Dendritic cell treated with granulocyte-macrophage colony-stimulating factor and Interleukin-4, amounts not matched to agents 40 ng/mL and 50 ng/mL, for 4 days (primary cell): ENCODE results near the gene RPS4Y2.

Experiments used
- H3K27ac Mint-ChIP-seq: one replicate; pipeline ENCODE4 v1.8.0; 2022; ENCODE audit warnings: mild to moderate bottlenecking, mixed read lengths
- H3K27me3 Mint-ChIP-seq: one replicate; pipeline ENCODE4 v1.8.0; 2022; ENCODE audit warnings: mild to moderate bottlenecking, mixed read lengths
- H3K36me3 Mint-ChIP-seq: one replicate; pipeline ENCODE4 v1.8.0; 2022; ENCODE audit warnings: low read depth, mixed read lengths
- H3K4me1 Mint-ChIP-seq: one replicate; pipeline ENCODE4 v1.8.0; 2022; ENCODE audit warnings: low read depth, mixed read lengths
- H3K4me3 Mint-ChIP-seq: one replicate; pipeline ENCODE4 v1.8.0; 2022; ENCODE audit warnings: mild to moderate bottlenecking, moderate library complexity, mixed read lengths
- H3K9me3 Mint-ChIP-seq: one replicate; pipeline ENCODE4 v1.8.0; 2022; ENCODE audit warnings: mixed read lengths
- intact Hi-C: fragments of 100-400 bp; cut with micrococcal nuclease; formaldehyde crosslinking; loops from one replicate; pipeline ENCODE4 v1.15.0; 2022

The RPS4Y2 gene

DNA sequence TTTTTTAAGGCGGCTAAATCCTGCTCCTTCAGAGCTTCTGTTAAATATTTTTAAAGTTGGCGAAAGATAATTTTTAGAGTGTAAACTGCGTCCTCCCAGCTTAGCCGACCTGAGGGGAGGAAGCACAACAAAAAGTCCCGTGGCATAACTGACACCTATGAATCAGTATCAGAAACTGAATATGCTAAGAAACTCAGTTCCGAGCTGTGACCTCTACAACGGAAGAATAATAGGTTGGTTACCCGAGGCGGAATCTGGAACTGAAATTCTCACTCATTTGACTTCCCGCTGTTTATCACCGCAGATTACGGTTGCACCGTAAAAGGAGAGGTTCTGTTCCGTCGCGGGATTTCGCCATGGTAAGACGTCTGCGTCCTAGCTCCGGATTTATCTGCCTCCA, at the start of gene RPS4Y2:
TSS of gene RPS4Y2 (plus strand) at position 301 of the 400 bp plus-strand sequence. CDS start at position 357, 56 bp downstream.
- no peak within 1 kb of the TSS for H3K4me3 Mint-ChIP-seq
- peaks cover 8% of the 10 kb centered on the region for H3K9me3 Mint-ChIP-seq
- H3K36me3 Mint-ChIP-seq = no peaks in the 10 kb centered on the region
- no peaks in the 10 kb centered on the region for H3K4me1 Mint-ChIP-seq
- no peak within 1 kb of the TSS for H3K27ac Mint-ChIP-seq
- intact Hi-C loops = no loop called here
- H3K27me3 Mint-ChIP-seq = no peaks in the 10 kb centered on the region

DNA sequence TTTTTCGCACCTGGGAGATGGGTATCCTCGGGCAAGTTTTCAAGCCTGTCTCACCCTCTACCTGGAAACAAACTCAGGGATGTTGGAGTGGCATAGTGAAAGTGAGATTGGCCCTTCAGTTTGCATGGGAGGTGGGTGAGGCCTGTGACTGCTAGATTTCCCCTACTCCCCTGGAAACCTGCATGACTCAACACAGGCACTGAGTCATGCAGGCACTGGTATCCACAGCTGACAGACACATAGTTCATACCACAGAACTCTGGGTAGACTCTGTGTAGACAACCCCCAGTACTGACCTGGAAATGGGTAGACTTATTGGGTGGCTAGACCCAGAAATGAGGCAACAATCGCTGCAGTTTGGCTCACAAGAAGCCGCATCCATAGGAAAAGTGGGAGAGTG, 41.5 kb upstream of the RPS4Y2 start:
- intact Hi-C loops = no loop called here
- H3K4me3 Mint-ChIP-seq = no peak overlapping the region
- no peak overlapping the region for H3K27ac Mint-ChIP-seq
- no peaks in the 10 kb centered on the region for H3K4me1 Mint-ChIP-seq
- H3K9me3 Mint-ChIP-seq = peaks cover 9% of the 10 kb centered on the region
- H3K36me3 Mint-ChIP-seq = no peaks in the 10 kb centered on the region
- H3K27me3 Mint-ChIP-seq = no peaks in the 10 kb centered on the region

GRCh38 chrY:20726184-20726907, 29.6 kb upstream of the RPS4Y2 start:
- no peaks in the 10 kb centered on the region for H3K4me1 Mint-ChIP-seq
- H3K27ac Mint-ChIP-seq = no peak overlapping the region
- no peaks in the 10 kb centered on the region for H3K36me3 Mint-ChIP-seq
- no peak overlapping the region for H3K4me3 Mint-ChIP-seq
- H3K27me3 Mint-ChIP-seq = no peaks in the 10 kb centered on the region
- intact Hi-C loops = no loop called here
- H3K9me3 Mint-ChIP-seq = no peaks in the 10 kb centered on the region

- Mint-ChIP-seq H3K4me1 (no peaks in the 10 kb centered on the region), H3K36me3 (no peaks in the 10 kb centered on the region), H3K4me3 (no peak overlapping the region), H3K27ac (no peak overlapping the region), H3K27me3 (no peaks in the 10 kb centered on the region), H3K9me3 (no peaks in the 10 kb centered on the region)
- intact Hi-C loops = no loop called here
Measured at GRCh38 chrY:20735200-20735599, 20.7 kb upstream of the RPS4Y2 start.

DNA sequence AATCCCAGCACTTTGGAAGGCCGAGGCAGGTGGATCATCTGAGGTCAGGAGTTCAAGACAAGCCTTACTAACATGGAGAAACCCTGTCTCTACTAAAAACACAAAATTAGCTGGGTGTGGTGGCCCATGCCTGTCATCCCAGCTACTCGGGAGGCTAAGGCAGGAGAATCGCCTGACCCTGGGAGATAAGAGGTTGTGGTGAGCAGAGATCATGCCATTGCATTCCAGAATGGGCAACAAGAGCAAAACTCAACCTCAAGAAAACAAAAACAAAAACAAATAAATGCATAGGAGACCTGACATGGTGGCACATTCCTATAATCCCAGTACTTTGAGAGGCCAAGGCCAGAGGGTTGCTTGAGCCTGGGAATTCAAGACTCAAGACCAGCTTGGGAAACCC, 16.1 kb upstream of the RPS4Y2 start:
- H3K4me1 Mint-ChIP-seq = peaks cover 9% of the 10 kb centered on the region
- intact Hi-C loops = no loop called here
- no peak overlapping the region for H3K4me3 Mint-ChIP-seq
- H3K9me3 Mint-ChIP-seq = no peaks in the 10 kb centered on the region
- H3K27ac Mint-ChIP-seq = no peak overlapping the region
- H3K27me3 Mint-ChIP-seq = no peaks in the 10 kb centered on the region
- H3K36me3 Mint-ChIP-seq = no peaks in the 10 kb centered on the region

DNA sequence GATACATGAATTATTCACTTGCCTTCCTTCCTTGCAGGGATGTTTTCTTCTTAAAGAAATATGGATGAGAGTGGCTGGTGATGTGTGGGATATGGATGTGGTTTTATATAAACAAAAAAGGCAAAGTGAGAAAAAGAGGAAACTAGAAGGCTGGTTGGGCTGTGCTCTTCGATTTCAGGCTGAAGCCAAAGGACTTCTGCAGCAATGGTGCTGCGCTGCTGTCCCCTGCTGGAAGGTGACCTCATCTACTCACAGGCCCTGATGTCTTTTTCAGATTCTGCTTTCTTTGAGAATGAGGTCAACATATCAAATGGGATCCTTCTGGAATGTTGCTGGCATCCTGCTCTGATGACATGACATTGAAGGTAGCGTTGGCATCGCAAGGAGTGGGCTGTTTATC, 15.3 kb upstream of the RPS4Y2 start:
- no peaks in the 10 kb centered on the region for H3K9me3 Mint-ChIP-seq
- no peaks in the 10 kb centered on the region for H3K27me3 Mint-ChIP-seq
- no peak overlapping the region for H3K4me3 Mint-ChIP-seq
- peaks cover 12% of the 10 kb centered on the region for H3K4me1 Mint-ChIP-seq
- no peaks in the 10 kb centered on the region for H3K36me3 Mint-ChIP-seq
- H3K27ac Mint-ChIP-seq = no peak overlapping the region
- intact Hi-C loops = no loop called here

GRCh38 chrY:20745060-20745459, 10.8 kb upstream of the RPS4Y2 start:
- intact Hi-C loops = no loop called here

GRCh38 chrY:20746919-20747318, 9.0 kb upstream of the RPS4Y2 start:
- Mint-ChIP-seq H3K4me1 (peaks cover 8% of the 10 kb centered on the region), H3K27ac (no peak overlapping the region), H3K27me3 (no peaks in the 10 kb centered on the region), H3K36me3 (no peaks in the 10 kb centered on the region), H3K9me3 (no peaks in the 10 kb centered on the region), H3K4me3 (no peak overlapping the region)
- intact Hi-C loops = no loop called here

More at GRCh38 chrY:20745060-20745459, 10.8 kb upstream of the RPS4Y2 start:
- no peaks in the 10 kb centered on the region for H3K27me3 Mint-ChIP-seq
- H3K36me3 Mint-ChIP-seq = no peaks in the 10 kb centered on the region
- peaks cover 12% of the 10 kb centered on the region for H3K4me1 Mint-ChIP-seq
- no peak overlapping the region for H3K4me3 Mint-ChIP-seq
- no peak overlapping the region for H3K27ac Mint-ChIP-seq
- no peaks in the 10 kb centered on the region for H3K9me3 Mint-ChIP-seq

- Mint-ChIP-seq H3K9me3 (no peaks in the 10 kb centered on the region), H3K4me3 (no peak overlapping the region), H3K36me3 (no peaks in the 10 kb centered on the region), H3K4me1 (peaks cover 17% of the 10 kb centered on the region), H3K27me3 (no peaks in the 10 kb centered on the region), H3K27ac (no peak overlapping the region)
- intact Hi-C loops = no loop called here
Measured at GRCh38 chrY:20763869-20764268, 8.0 kb downstream of the RPS4Y2 start.

GRCh38 chrY:20765117-20765516, 9.2 kb downstream of the RPS4Y2 start:
- H3K36me3 Mint-ChIP-seq = no peaks in the 10 kb centered on the region
- H3K27ac Mint-ChIP-seq = no peak overlapping the region
- intact Hi-C loops = no loop called here
- H3K27me3 Mint-ChIP-seq = no peaks in the 10 kb centered on the region
- H3K4me3 Mint-ChIP-seq = no peak overlapping the region
- H3K4me1 Mint-ChIP-seq = peaks cover 17% of the 10 kb centered on the region
- no peaks in the 10 kb centered on the region for H3K9me3 Mint-ChIP-seq

- Mint-ChIP-seq H3K4me1 (peaks cover 5% of the 10 kb centered on the region), H3K36me3 (no peaks in the 10 kb centered on the region), H3K27ac (no peak overlapping the region), H3K27me3 (no peaks in the 10 kb centered on the region), H3K9me3 (peaks cover 12% of the 10 kb centered on the region), H3K4me3 (no peak overlapping the region)
- intact Hi-C loops = no loop called here
Measured at GRCh38 chrY:20770755-20771154, 14.8 kb downstream of the RPS4Y2 start.

- H3K36me3 Mint-ChIP-seq = no peaks in the 10 kb centered on the region
- peaks cover 12% of the 10 kb centered on the region for H3K9me3 Mint-ChIP-seq
- intact Hi-C loops = no loop called here
- H3K4me3 Mint-ChIP-seq = no peak overlapping the region
- H3K4me1 Mint-ChIP-seq = no peaks in the 10 kb centered on the region
- H3K27ac Mint-ChIP-seq = no peak overlapping the region
- H3K27me3 Mint-ChIP-seq = no peaks in the 10 kb centered on the region
Measured at GRCh38 chrY:20776104-20776503, 20.2 kb downstream of the RPS4Y2 start.

DNA sequence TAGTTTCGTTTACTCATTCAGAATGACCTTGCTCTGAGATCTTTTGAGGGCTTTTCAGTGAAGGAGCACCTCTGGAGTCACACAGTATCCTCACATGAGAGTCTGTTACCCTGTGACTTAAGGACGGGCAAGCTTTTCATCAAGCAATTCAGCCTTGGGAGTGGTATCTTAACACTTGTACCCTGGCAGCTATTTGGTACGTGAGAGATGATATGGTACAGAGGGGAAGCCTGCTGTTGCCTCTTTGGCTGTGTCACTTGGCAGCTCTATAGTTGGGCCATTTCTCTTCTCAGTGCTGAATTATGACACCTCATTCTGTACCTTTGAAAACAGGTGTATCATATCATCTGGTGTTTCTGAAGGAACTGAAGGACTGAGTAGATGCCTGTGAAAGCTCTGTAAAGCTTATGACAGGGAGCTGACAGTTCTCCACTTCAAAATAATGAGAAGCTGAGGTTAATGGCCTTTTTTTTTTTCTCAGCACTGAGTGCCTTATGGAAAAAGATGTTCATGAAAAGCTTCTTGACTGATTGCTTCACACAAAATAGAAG, 24.3 kb downstream of the RPS4Y2 start:
- Mint-ChIP-seq H3K9me3 (peaks cover 2% of the 10 kb centered on the region), H3K4me3 (no peak overlapping the region), H3K4me1 (no peaks in the 10 kb centered on the region), H3K27me3 (no peaks in the 10 kb centered on the region), H3K27ac (no peak overlapping the region), H3K36me3 (no peaks in the 10 kb centered on the region)
- intact Hi-C loops = no loop called here

- no peaks in the 10 kb centered on the region for H3K27me3 Mint-ChIP-seq
- H3K4me3 Mint-ChIP-seq = no peak overlapping the region
- no peaks in the 10 kb centered on the region for H3K36me3 Mint-ChIP-seq
- H3K9me3 Mint-ChIP-seq = no peaks in the 10 kb centered on the region
- intact Hi-C loops = no loop called here
- no peak overlapping the region for H3K27ac Mint-ChIP-seq
- H3K4me1 Mint-ChIP-seq = no peaks in the 10 kb centered on the region
Measured at GRCh38 chrY:20780776-20781175, 24.9 kb downstream of the RPS4Y2 start.

- no peak overlapping the region for H3K27ac Mint-ChIP-seq
- no peaks in the 10 kb centered on the region for H3K36me3 Mint-ChIP-seq
- no peaks in the 10 kb centered on the region for H3K9me3 Mint-ChIP-seq
- H3K4me3 Mint-ChIP-seq = no peak overlapping the region
- intact Hi-C loops = no loop called here
- H3K4me1 Mint-ChIP-seq = no peaks in the 10 kb centered on the region
- H3K27me3 Mint-ChIP-seq = no peaks in the 10 kb centered on the region
Measured at GRCh38 chrY:20781408-20781807, 25.5 kb downstream of the RPS4Y2 start.
